SK-N-SH treated with all-trans-retinoic acid at 6 μM for 48 hours (cell line): ENCODE data around the gene LYPD3.

Source experiments
- ATAC-seq: fragments of 200-7000 bp; cut with Tn5 transposase; 3 replicates; pipeline ENCODE4 v1.9.1; 2020; ENCODE audit warnings: mild to moderate bottlenecking, moderate library complexity
- ARNTL ChIP-seq: fragments of 450-650 bp; formaldehyde crosslinking; IDR thresholded peaks from 2 replicates; pipeline ENCODE4 v1.5.0; 2020; ENCODE audit warnings: low read depth, mild to moderate bottlenecking, moderate library complexity, borderline replicate concordance
- BACH2 ChIP-seq: fragments of 250-450 bp; sonication (Bioruptor Pico); IDR thresholded peaks from 2 replicates; pipeline ENCODE4 v1.9.0; 2021; ENCODE audit warnings: mild to moderate bottlenecking, borderline replicate concordance
- CREB5 ChIP-seq: fragments of 250-450 bp; sonication (Bioruptor Pico); IDR thresholded peaks from 2 replicates; pipeline ENCODE4 v1.5.1; 2020; ENCODE audit warnings: low read depth, mild to moderate bottlenecking, moderate library complexity
- CSDC2 ChIP-seq: fragments of 250-450 bp; sonication (Bioruptor Pico); IDR thresholded peaks from 2 replicates; pipeline ENCODE4 v1.5.0; 2020; ENCODE audit warnings: mild to moderate bottlenecking, moderate library complexity
- CSRNP3 ChIP-seq: fragments of 250-450 bp; sonication (Bioruptor Pico); IDR thresholded peaks from 2 replicates; pipeline ENCODE4 v1.5.1; 2021; ENCODE audit warnings: mild to moderate bottlenecking, moderate library complexity
- ESRRG ChIP-seq: fragments of 250-450 bp; sonication (Bioruptor Pico); IDR thresholded peaks from 2 replicates; pipeline ENCODE4 v1.6.1; 2021; ENCODE audit warnings: mild to moderate bottlenecking
- GLIS3 ChIP-seq: fragments of 250-450 bp; sonication (Bioruptor Pico); IDR thresholded peaks from 2 replicates; pipeline ENCODE4 v1.5.0; 2020; ENCODE audit warnings: mild to moderate bottlenecking, moderate library complexity
- ISL1 ChIP-seq: fragments of 250-450 bp; sonication (Bioruptor Pico); IDR thresholded peaks from 2 replicates; pipeline ENCODE4 v2.1.2; 2022; ENCODE audit warnings: mild to moderate bottlenecking, moderate library complexity
- OSR1 ChIP-seq: fragments of 250-450 bp; sonication (Bioruptor Pico); IDR thresholded peaks from 2 replicates; pipeline ENCODE4 v1.8.0; 2022; ENCODE audit warnings: moderate library complexity, mild to moderate bottlenecking, inconsistent platforms
- PATZ1 ChIP-seq: fragments of 250-450 bp; sonication (Bioruptor Pico); IDR thresholded peaks from 2 replicates; pipeline ENCODE4 v1.8.0; 2020; ENCODE audit warnings: mild to moderate bottlenecking, moderate library complexity, borderline replicate concordance
- POU6F1 ChIP-seq: fragments of 250-450 bp; sonication (Bioruptor Pico); IDR thresholded peaks from 2 replicates; pipeline ENCODE4 v1.8.0; 2021; ENCODE audit warnings: low read depth, mild to moderate bottlenecking, moderate library complexity, borderline replicate concordance
- PPARA ChIP-seq: fragments of 250-450 bp; sonication (Bioruptor Pico); IDR thresholded peaks from 2 replicates; pipeline ENCODE4 v1.5.0; 2020; ENCODE audit warnings: mild to moderate bottlenecking, borderline replicate concordance
- RARB ChIP-seq: fragments of 250-450 bp; sonication (Bioruptor Pico); IDR thresholded peaks from 2 replicates; pipeline ENCODE4 v1.8.0; 2021; ENCODE audit warnings: mild to moderate bottlenecking, moderate library complexity
- SNAI2 ChIP-seq: fragments of 250-450 bp; sonication (Bioruptor Pico); IDR thresholded peaks from 2 replicates; pipeline ENCODE4 v1.5.0; 2020; ENCODE audit warnings: mild to moderate bottlenecking, moderate library complexity
- TCF4 ChIP-seq: fragments of 250-450 bp; sonication (Bioruptor Pico); IDR thresholded peaks from 2 replicates; pipeline ENCODE4 v1.8.0; 2021; ENCODE audit warnings: mild to moderate bottlenecking, moderate library complexity, borderline replicate concordance
- TOX ChIP-seq: fragments of 250-450 bp; sonication (Bioruptor Pico); IDR thresholded peaks from 2 replicates; pipeline ENCODE4 v1.8.0; 2021; ENCODE audit warnings: mild to moderate bottlenecking, moderate library complexity, borderline replicate concordance
- TSHZ2 ChIP-seq: fragments of 250-450 bp; sonication (Bioruptor Pico); IDR thresholded peaks from 2 replicates; pipeline ENCODE4 v1.5.0; 2020; ENCODE audit warnings: mild to moderate bottlenecking, moderate library complexity
- ZC3H10 ChIP-seq: fragments of 250-450 bp; sonication (Bioruptor Pico); IDR thresholded peaks from 2 replicates; pipeline ENCODE4 v1.5.1; 2021; ENCODE audit warnings: mild to moderate bottlenecking, moderate library complexity
- ZFP3 ChIP-seq: fragments of 250-450 bp; sonication (Bioruptor Pico); IDR thresholded peaks from 2 replicates; pipeline ENCODE4 v1.5.0; 2020; ENCODE audit warnings: mild to moderate bottlenecking, moderate library complexity
- ZFP30 ChIP-seq: fragments of 450-650 bp; formaldehyde crosslinking; IDR thresholded peaks from 2 replicates; pipeline ENCODE4 v1.5.0; 2022; ENCODE audit warnings: mild to moderate bottlenecking, moderate library complexity
- ZNF565 ChIP-seq: fragments of 450-650 bp; formaldehyde crosslinking; conservative IDR thresholded peaks from 2 replicates; pipeline ENCODE4 v1.5.0; 2020; ENCODE audit warnings: low read depth, mild to moderate bottlenecking, moderate library complexity
- ZNF70 ChIP-seq: fragments of 450-650 bp; formaldehyde crosslinking; IDR thresholded peaks from 2 replicates; pipeline ENCODE4 v1.5.0; 2020; ENCODE audit warnings: mild to moderate bottlenecking, moderate library complexity
- ZNF8 ChIP-seq: fragments of 450-650 bp; formaldehyde crosslinking; IDR thresholded peaks from 2 replicates; pipeline ENCODE4 v1.5.0; 2020; ENCODE audit warnings: mild to moderate bottlenecking, moderate library complexity

LYPD3 gene

GRCh38 chr19:43486412-43486811 is 21.0 kb upstream of the LYPD3 start:
- TF ChIP-seq ISL1 (CRISPR knock-in tag): no peak
- TF ChIP-seq TOX (CRISPR knock-in tag): no peak
- TF ChIP-seq PATZ1 (CRISPR knock-in tag): no peak
- no peak for TF ChIP-seq ESRRG (CRISPR knock-in tag)
- TF ChIP-seq OSR1: no peak
- no peak for TF ChIP-seq PPARA (CRISPR knock-in tag)
- TF ChIP-seq ZC3H10: no peak
- TF ChIP-seq BACH2 (CRISPR knock-in tag): no peak
- no peak for TF ChIP-seq ZFP30 (CRISPR knock-in tag)
- no peak for TF ChIP-seq CSDC2 (CRISPR knock-in tag)
- TF ChIP-seq CREB5 (CRISPR knock-in tag): no peak
- no peak for TF ChIP-seq RARB (CRISPR knock-in tag)
- TF ChIP-seq ZNF70 (CRISPR knock-in tag): no peak
- no peak for TF ChIP-seq TCF4
- TF ChIP-seq SNAI2: no peak
- no peak for TF ChIP-seq ZNF565
- no peak for TF ChIP-seq CSRNP3 (CRISPR knock-in tag)
- no peak for TF ChIP-seq GLIS3
- no peak for TF ChIP-seq ZFP3 (CRISPR knock-in tag)
- no peak for ATAC-seq

GRCh38 chr19:43485951-43486350 is 20.5 kb upstream of the LYPD3 start:
- TF ChIP-seq ZNF70 (CRISPR knock-in tag) (no peak), ZFP30 (CRISPR knock-in tag) (no peak), ZFP3 (CRISPR knock-in tag) (no peak), PPARA (CRISPR knock-in tag) (no peak), GLIS3 (no peak), ESRRG (CRISPR knock-in tag) (no peak), TSHZ2 (CRISPR knock-in tag) (no peak), OSR1 (no peak), ARNTL (CRISPR knock-in tag) (no peak), TCF4 (no peak), CSRNP3 (CRISPR knock-in tag) (no peak), POU6F1 (CRISPR knock-in tag) (no peak), RARB (CRISPR knock-in tag) (no peak), ZNF8 (no peak), TOX (CRISPR knock-in tag) (no peak), SNAI2 (no peak), ZNF565 (no peak), CSDC2 (CRISPR knock-in tag) (no peak), ISL1 (CRISPR knock-in tag) (no peak)
- no peak for ATAC-seq
